Hematopoietic multipotent progenitor cell treated with erythropoietin and hydrocortisone succinate and interleukin-3 and kit ligand, for 15 days (in vitro differentiated cells): ENCODE results near the gene CCRL2.
A peak's percentile ranks its signal among the peaks of the same experiment; 100 is the strongest.
"Not testable (repeated sequence)": the region's sequence is repeated elsewhere in the genome, so short reads cannot be mapped to it uniquely, and the experiment has no call there.

Source experiments
- DNase-seq: peaks from one replicate; pipeline ENCODE4 v3.0.0-alpha.2; 2015; ENCODE audit warnings: low spot score

The CCRL2 gene

DNA sequence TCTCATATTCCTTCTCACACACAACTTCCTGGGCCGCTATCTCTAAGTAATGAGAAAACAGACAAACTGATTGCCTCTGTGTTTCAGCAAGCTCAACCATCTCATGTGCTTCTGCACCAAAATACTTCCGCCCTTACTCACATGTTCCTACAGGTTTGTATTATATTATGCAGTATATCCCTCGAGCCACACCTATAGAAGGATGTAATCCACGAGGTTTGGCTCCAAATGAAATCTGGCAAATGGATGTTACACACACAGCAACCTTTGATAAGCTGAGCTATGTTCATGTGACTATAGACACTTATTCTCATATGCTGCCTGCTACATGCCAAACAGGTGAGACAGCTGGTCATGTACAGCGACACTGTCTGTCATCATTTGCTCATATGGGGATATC lies 22.6 kb downstream of the CCRL2 start:
- DNase-seq = no peak

GRCh38 chr3:46430879-46431278 lies 23.8 kb downstream of the CCRL2 start:
- DNase-seq = not testable (repeated sequence)

DNA sequence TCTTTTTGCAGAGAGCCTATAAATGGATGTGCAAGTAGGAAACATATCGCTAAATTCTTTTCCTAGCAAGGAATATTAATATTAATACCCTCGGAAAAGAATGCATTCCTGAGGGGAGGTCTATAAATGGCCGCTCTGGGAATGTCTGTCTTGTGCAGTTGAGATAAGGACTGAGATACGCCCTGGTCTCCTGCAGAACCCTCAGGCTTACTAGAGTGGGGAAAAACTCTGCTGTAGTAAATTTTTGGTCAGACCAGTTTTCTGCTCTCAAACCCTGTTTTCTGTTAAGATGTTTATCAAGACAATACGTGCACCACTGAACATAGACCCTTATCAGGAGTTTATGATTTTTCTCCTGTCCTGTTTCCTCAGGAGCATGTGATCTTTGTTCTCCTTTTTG lies 24.8 kb downstream of the CCRL2 start:
- not testable (repeated sequence) for DNase-seq

DNA sequence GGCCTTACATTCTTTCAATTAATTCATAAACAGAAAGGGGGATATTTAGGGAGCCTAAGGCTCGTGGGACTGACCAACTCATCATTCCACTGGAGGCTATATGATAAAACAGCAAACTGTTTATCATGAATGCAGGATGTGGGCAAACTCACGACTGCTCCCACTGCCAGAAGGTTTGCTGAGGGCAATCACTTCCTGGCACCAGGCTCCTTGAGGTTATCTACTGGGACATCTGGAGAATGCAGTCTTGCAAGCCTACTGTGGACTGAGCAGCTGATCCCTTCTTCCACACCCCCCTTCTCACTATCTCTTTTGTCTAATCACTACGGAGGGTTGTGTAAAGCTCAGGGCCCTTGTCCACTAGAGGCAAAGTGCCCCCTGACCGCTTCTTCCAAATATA lies 26.1 kb downstream of the CCRL2 start:
- peak; percentile 92 for DNase-seq

- peak; percentile 45 for DNase-seq
These were observed 26.8 kb downstream of the CCRL2 start for GRCh38 chr3:46433841-46434240.

DNA sequence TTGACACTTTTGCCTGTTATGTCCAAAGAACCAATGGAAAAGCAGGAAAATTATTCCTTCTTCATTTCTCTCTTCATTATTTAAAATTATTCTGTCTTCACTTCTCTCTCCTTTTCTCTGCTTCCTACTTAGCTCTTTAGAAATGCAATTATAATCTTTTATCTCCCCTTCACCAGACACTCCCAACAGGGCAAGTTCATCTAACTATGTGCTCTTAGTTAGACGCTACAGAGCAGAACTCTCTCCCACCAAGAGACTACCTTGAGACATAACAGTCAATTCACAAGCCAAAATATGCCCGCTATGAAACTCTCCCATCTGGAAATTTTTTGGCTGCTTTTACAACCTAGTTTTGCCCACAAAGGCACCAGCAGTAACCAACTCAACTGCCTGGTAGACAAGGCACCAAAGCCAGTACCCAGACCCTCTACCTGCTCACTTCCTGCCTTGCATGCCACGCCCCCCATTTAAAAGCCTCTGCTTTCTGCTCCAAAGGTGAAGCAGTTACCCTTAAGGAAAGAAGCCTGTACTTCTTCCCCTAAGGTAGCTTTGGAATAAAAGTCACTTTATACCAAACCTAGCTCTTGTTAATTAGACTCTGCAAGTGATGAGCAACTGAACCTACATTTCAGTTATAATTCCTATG lies 28.1 kb downstream of the CCRL2 start:
- DNase-seq = peak; percentile 60

GRCh38 chr3:46438831-46439230 lies 31.8 kb downstream of the CCRL2 start:
- no peak for DNase-seq

GRCh38 chr3:46440531-46441294 lies 33.7 kb downstream of the CCRL2 start:
- DNase-seq = no peak

DNA sequence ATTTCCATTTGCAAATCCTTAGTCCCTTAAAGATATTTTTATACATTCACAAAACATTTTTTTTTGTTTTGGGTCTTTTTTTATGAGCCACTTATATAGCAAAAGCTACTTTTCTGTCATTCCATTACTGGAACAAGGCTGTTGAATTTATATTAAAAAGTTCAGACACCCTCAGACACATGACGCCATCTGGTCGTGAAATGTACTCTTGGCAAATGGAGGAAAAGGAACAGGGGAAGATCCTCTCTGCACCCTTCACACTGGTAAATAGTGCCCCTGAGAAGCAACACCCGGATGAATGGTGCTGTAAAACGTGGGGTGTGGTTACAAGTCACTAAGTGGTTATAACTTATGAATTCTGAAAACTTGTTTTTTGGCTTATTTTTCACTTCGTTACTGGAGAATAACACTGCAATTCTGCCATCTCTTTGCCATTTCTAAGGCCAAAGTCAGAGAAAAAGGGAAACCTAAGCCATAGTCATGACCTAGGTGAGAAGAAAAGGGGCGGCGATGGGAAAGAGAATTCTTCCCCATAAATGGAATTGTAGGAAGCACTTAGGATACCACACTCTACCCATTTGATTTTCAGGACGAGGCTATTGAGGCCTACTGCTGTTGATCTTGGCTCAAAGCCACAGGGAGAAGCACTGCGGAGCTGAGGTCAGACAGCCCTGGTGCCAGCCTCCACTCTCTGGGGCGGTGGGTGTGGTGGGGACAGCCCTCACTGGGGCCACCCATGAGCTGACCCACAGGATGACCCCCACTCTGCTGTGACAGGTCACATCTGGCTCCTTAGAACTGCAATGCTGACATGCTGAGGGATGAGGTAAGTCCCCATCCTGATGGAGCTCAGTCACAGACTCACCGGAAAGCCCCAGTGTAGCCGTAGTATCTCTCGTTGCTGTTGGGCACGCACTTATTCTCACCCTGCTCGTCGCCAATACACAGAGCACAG lies 35.8 kb downstream of the CCRL2 start:
- no peak for DNase-seq

- no peak for DNase-seq
These were observed 40.3 kb downstream of the CCRL2 start for GRCh38 chr3:46447228-46447985.

DNA sequence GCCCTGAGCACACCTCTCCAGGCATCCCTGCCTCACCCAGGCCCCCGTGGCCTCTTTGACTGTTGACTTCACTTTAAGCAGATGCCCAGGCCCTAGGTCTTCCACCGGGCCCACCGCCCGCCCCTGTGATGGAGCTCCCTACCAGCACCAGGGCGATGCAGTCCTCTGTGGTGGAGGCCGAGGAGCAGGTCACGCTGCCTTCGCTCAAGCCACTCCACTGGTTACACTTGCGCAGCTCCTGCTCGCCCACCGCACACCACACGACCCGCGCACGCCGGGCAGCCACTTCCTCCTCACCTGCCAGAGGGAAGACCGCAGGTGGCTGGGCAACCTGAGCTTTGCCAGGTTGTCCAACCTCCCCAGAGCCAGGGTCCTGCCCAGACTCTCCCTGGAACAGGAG lies 41.7 kb downstream of the CCRL2 start:
- no peak for DNase-seq

GRCh38 chr3:46449755-46450552 lies 42.9 kb downstream of the CCRL2 start:
- DNase-seq = peak; percentile 59

DNA sequence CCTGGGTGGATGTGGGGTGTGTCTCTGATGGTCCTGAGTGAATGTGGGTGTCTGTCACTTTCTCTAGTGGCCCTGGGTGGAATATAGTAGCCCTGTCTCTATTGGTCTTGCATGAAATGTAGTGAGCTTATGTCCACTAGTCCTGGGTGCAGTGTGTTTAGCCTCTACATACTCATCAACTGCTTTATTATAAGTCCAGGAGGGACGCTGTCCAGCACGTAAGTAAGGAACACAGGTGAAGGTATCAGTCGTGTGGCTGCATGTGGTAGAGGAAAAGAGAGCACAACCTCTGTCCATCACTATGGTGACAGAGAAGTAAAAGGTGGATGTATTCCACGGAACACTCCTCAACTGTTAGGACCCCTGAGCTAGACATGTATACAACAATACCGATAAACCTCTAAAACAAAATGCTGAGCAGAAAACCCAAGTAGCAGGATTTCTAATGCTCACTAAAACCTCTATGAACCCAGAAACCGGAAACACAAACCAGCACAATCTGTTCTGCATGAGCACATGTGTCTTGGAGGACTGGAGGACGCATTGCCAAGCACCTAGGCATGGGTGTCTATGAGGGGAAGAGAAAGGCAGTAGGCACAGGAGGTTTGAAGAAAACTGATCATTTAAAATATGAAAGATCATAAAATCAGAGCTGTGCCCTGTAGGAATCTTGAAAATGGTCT lies 46.6 kb downstream of the CCRL2 start:
- no peak for DNase-seq

DNA sequence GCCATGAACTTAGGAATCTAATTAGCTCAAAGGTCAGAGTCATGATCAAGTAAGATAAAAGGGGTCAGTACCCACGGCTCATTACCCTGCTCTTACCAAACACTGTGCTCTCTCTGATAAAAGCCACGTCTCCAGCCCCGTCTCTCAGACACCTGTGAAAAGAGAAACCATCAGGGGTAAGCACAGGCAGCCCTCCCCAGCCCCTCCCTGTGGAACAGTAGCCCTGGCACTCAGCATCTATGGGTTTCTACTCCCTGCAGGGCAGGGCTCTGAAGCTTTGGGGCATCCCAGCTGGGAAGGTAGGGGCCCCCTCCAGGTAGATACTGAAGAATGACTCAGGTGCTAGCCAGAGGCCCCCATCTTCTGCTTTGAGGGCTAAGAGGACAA lies 47.1 kb downstream of the CCRL2 start:
- DNase-seq = no peak

DNA sequence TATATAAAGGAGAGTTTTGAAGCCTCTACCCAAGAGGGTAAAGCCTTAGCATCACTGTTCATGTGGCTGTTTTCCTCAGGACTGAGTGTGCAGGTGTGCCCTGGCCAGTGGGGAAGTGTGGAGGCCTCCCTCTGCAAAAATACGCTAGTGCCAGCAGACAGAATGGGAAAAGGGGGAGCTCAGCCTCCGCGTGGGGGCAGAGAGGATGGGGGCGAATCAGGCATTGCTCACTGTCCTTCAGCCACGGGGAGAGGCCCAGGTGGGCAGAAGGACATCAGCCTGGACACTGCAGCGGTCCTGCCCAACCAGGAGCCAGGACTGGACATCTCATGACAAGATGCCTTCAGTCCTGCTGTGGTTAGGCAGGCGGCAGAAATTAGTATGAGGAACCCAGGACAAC lies 47.5 kb downstream of the CCRL2 start:
- DNase-seq = no peak

GRCh38 chr3:46455231-46456115 lies 48.4 kb downstream of the CCRL2 start:
- no peak for DNase-seq

DNA sequence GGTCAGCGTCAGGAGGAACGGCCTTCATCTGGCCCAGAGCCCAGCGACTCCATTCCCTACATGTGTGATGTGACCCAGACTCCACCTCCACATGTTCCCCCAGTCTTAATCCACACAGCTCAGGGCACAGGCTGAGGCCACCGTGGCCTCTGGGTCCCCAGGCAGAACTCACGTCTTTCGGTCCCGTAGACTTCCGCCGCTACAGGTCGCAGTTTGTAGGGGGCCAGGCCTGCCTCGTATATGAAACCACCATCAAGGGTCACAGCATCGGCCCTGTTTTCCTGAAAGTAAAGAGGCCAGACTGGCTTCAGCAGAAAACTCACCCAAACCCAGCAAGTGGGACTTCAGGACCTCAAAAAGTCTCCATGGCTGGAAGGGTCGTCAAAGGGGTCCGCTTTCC lies 49.1 kb downstream of the CCRL2 start:
- no peak for DNase-seq
